Chondrocyte (in vitro differentiated cells): Measurements from ENCODE around the gene BHLHE40. TPM values are rescaled to one million over a fixed set of nuclear protein-coding genes. Genes with fewer than 3 reads are reported as not detected.

ENCODE experiments used
- DNase-seq: peaks from one replicate; pipeline ENCODE4 v3.0.0; 2021; ENCODE audit warnings: mixed read lengths, low spot score
- H3K27ac Mint-ChIP-seq: one replicate; pipeline ENCODE4 v1.8.0; 2021; ENCODE audit warnings: mild to moderate bottlenecking, moderate library complexity, mixed read lengths; ENCODE audit not compliant: unreplicated experiment
- H3K27me3 Mint-ChIP-seq: 2 replicates; pipeline ENCODE4 v1.8.0; 2021; ENCODE audit warnings: low read depth, mixed read lengths
- H3K36me3 Mint-ChIP-seq: 2 replicates; pipeline ENCODE4 v1.8.0; 2021; ENCODE audit warnings: low read depth, mixed read lengths
- H3K4me1 Mint-ChIP-seq: 2 replicates; pipeline ENCODE4 v1.8.0; 2021; ENCODE audit warnings: low read depth, mild to moderate bottlenecking, mixed read lengths
- H3K4me3 Mint-ChIP-seq: one replicate; pipeline ENCODE4 v1.8.0; 2021; ENCODE audit warnings: mild to moderate bottlenecking, moderate library complexity, mixed read lengths; ENCODE audit not compliant: unreplicated experiment
- H3K9me3 Mint-ChIP-seq: 2 replicates; pipeline ENCODE4 v1.8.0; 2021; ENCODE audit warnings: low read depth, mixed read lengths
- CTCF ChIP-seq: fragments of 200-600 bp; sonication (generic); IDR thresholded peaks from 2 replicates; pipeline ENCODE4 v1.5.0; 2021; ENCODE audit warnings: antibody characterized with exemption, mild to moderate bottlenecking, moderate library complexity
- total RNA-seq: library from RNA; stranded (reverse); gene quantifications from 3 replicates; pipeline ENCODE4 v1.2.1, GENCODE V29; 2021

BHLHE40 gene
- total RNA-seq, 1 donor from 2014 or later = 66.4 TPM

GRCh38 chr3:4971838-4972237, 7.4 kb upstream of the BHLHE40 start:
- Mint-ChIP-seq H3K27ac (no peak overlapping the region), H3K9me3 (peaks cover 15% of the 10 kb centered on the region), H3K27me3 (no peaks in the 10 kb centered on the region), H3K4me3 (no peak overlapping the region), H3K4me1 (peaks cover 4% of the 10 kb centered on the region), H3K36me3 (peaks cover 5% of the 10 kb centered on the region)
- DNase-seq = no peak
- no peak for TF ChIP-seq CTCF

GRCh38 chr3:4972652-4973643, 6.3 kb upstream of the BHLHE40 start:
- H3K9me3 Mint-ChIP-seq = peaks cover 12% of the 10 kb centered on the region
- no peak overlapping the region for H3K27ac Mint-ChIP-seq
- peaks cover 15% of the 10 kb centered on the region for H3K4me1 Mint-ChIP-seq
- no peak for DNase-seq
- no peak for TF ChIP-seq CTCF
- H3K4me3 Mint-ChIP-seq = no peak overlapping the region
- H3K27me3 Mint-ChIP-seq = no peaks in the 10 kb centered on the region
- H3K36me3 Mint-ChIP-seq = peaks cover 3% of the 10 kb centered on the region

- Mint-ChIP-seq H3K36me3 (no peaks in the 10 kb centered on the region), H3K4me1 (peaks cover 15% of the 10 kb centered on the region), H3K9me3 (peaks cover 4% of the 10 kb centered on the region), H3K27ac (no peak overlapping the region), H3K27me3 (no peaks in the 10 kb centered on the region), H3K4me3 (no peak overlapping the region)
- no peak for DNase-seq
- TF ChIP-seq CTCF = no peak
Observed at GRCh38 chr3:4974154-4974553, 5.1 kb upstream of the BHLHE40 start.

GRCh38 chr3:4976109-4976508, 3.1 kb upstream of the BHLHE40 start:
- DNase-seq = no peak
- Mint-ChIP-seq H3K27ac (no peak overlapping the region), H3K27me3 (no peaks in the 10 kb centered on the region), H3K4me3 (no peak overlapping the region), H3K36me3 (peaks cover 6% of the 10 kb centered on the region), H3K9me3 (peaks cover 4% of the 10 kb centered on the region), H3K4me1 (peaks cover 20% of the 10 kb centered on the region)
- peak; percentile 71 for TF ChIP-seq CTCF

- Mint-ChIP-seq H3K27ac (peak overlapping the region; percentile 98), H3K4me1 (peaks cover 31% of the 10 kb centered on the region), H3K36me3 (peaks cover 17% of the 10 kb centered on the region), H3K9me3 (peaks cover 4% of the 10 kb centered on the region), H3K27me3 (no peaks in the 10 kb centered on the region), H3K4me3 (peak overlapping the region; percentile 98)
- TF ChIP-seq CTCF = peak; percentile 33
- DNase-seq = peak; percentile 72
Observed at GRCh38 chr3:4977001-4977852, 2.0 kb upstream of the BHLHE40 start.
